NOMO-1 treated with DMSO at 0.1 percent for 48 hours (cell line): ENCODE measurements around the gene OCA2.
"Not testable (repeated sequence)": the region's sequence is repeated elsewhere in the genome, so short reads cannot be mapped to it uniquely, and the experiment has no call there.

Source experiments
- DNase-seq: peaks from one replicate; lab custom pipeline; 2025; ENCODE audit not compliant: unreplicated experiment; lab: John Stamatoyannopoulos, UW

OCA2 gene

DNA sequence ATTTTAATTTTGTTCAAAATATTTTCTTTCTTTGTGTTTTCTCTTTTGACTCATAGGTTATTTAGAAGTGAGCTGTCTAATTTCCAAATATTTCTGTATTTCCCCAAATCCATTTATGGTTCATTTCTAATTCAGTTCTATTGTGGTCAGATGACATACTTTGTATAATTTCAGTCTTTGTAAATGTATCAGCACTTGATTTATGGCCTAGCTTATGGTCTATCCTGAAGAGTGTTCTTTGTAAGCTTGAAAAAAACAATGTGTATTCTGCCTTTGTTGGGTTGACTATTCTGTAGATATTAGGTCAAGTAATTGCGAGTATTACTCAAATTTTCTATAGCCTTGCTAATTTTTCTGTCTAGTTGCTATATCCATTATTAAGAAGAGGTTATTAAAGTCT is 311.2 kb downstream of the OCA2 start:
- no peak for DNase-seq

DNA sequence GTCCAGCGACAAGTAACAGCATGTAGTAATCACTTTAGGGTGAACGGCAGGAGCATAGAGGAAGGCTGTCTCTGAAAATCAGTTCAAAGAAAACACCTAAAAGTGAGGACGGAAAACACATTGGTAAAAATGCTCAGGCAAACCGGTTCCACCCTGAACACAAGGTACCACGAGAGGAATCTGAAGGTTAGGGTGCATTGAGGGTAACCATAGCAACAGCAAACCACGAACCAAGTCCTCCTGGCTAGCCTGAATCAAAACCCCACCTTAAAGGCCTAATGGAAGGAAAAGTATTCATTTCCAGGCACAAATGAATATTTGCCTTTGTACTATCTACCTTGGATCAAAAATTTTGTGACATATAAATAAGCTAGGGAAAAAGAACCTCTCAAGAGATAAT is 315.0 kb downstream of the OCA2 start:
- DNase-seq: no peak

DNA sequence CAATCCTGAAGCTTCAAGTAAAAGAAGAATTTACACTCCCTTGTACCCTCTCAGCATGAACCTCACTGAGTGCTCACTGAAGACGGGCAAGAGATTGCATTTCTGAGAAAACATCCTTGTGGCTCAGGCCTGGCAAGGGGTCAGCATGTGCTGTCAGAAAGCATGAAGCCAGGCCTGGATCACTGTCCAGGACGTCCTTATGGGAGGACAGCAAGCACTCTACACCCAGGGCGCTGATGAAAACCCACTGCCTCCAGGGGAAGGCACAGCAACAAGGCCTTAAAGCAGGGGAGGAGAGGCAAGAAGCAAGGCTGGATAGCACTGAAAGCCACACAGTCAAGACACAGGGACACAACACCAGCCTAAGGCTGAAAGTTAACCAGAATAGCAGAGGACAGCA is 315.4 kb downstream of the OCA2 start:
- DNase-seq: no peak

DNA sequence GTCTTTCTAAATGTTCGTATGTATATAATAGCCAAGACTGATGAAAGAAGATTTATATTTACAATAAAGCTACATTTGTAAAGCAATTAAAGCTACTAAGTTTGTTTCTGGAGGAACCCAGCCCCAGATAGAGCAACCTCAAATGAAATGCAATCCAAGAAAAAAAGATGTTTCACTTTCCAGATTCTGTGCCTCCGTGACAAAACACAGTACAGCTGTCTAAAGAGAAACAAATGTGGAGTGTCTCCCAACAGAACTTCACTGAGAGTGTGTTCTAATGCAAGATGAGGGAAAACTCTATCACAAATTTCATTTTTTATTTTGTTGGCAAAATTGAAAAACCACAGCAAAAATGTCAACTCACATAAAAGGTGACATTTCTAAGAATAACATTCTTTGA is 317.0 kb downstream of the OCA2 start:
- DNase-seq: no peak

DNA sequence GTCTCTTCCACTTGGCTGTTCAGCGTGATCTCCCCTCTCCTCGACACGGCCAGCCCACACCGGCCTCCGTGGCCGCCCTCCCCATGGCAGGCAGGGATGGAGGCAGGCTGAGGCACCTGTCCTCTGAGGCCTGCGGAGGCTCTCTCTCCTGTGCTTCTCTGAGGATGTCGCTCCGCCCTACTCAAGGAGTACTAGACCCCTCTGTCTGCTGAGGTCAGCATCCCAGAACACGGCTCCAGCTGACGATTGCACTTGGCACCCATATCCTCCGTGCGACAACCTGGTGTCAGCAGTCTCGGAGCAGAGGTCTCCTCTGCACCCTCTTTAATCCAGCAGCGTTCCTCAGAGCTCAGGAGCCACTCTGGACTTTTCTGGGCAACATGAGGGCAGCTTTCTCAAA is 322.6 kb downstream of the OCA2 start:
- DNase-seq: no peak

DNA sequence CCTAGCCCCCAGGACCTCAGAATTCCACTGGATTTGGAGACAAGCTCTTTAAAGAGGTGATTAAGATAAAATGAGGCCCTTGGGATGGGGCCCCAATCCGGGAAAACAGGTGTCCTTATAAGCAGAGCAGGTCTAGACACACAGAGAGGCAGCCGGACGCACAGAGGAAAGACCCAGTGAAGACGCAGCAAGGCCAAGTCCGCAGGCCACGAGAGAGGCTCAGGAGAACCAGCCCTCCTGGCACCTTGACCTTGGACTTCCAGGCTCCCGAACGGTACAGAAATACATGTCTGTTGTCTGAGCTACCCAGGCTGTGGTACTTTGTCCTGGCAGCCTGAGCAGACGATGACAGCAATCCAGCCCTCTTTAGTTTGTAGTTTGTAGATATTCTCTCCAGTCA is 324.5 kb downstream of the OCA2 start:
- DNase-seq: no peak

DNA sequence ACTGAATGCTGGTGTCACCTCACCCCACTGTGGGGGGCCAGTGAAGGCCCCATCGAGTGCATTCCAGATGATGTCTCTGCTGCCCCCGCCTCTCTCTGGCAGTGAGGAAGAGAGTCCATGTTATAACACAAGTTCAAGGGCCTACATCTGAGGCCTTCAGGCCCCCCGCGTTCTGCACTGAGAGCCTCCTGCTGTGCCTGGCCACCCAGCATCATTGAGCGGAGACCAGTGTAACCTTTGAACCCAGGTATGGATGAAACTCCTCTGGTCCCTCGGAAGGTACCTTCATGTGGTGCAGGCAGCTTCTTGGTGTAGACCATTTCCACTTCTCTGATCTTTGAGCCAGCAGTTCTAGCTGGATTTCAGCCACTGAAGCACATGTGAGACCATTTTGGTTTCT is 324.9 kb downstream of the OCA2 start:
- DNase-seq: no peak

DNA sequence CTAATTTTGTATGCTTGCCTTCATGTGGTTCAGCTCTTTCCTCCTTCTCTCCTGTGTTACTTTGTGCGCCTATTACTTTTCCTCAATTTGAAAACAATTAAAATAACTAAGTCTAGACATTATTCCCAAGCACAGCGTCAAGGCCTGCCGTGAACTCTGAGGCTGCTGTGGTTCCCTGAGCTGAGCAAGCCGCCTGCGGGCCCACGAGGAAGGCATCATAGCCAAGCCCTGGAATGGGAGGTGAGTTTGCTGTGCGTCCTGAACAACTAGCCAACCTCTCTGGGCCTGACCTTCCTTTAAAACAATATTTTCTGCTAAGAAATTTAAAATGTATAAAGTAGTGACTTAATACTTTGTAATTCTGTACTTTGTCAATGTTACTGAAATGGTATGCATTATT is 327.2 kb downstream of the OCA2 start:
- DNase-seq: no peak

DNA sequence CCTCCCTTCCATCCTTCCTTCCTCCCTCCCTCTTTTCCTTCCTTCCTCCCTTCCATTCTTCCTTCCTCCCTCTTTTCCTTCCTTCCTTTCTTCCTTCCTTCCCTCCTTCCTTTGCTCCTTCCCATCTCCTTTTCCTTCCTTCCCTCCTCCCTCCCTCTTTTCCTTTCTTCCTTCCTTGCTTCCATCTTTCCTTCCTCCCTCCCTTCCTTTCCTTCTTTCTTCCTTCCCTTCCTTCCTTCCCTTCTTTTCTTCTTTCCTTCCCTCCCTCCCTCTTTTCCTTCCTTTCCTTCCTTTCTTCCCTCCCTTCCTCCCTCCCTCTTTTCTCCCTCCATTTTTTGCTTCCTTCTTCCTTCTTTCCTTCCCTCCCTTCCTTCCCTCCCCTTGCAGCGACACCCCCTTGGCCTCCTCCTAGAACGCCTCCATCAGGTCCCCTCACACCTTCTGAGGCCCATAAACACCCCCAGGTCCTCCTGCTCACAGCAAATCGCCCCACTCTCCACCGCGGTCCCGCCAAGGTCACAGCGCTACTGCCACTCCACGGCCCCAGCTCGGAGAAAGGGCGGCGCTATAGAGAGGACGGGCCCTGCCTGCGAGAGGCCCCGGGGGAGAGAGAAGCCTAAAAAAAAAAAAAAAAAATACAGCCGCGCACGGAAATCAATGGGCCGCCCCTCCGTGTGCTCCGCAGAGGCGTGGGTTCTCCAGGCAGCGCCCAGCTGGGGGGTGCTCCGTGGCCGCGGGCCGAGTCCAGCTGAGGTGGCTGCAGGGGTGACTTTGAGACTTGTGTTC is 328.2 kb downstream of the OCA2 start:
- no peak for DNase-seq

DNA sequence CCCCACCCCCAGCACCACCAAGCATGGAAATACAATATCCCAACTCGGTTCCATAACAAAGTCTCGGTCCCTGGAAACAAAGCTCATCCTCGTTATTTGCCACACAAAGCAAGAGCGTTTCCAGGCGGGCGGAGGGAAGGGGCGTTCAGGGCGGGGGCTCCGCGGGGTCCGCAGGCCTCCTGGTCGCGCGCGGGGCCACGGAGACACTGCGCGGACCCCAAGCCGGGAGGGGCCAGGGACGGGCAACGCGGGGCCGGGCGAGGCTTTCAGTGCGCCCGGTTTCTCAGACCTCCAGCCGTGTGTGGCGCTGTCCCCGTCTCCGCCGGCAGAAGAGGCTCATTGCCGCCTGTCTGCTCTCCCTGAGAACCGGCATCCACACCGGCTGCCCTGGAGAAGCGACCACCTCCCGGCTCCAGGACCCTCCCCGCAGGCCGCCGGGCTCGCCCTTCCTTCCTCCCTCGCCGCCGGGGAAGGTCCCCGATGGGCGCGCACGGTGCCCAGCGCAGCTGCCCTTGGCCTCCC is 329.0 kb downstream of the OCA2 start:
- DNase-seq: no peak

DNA sequence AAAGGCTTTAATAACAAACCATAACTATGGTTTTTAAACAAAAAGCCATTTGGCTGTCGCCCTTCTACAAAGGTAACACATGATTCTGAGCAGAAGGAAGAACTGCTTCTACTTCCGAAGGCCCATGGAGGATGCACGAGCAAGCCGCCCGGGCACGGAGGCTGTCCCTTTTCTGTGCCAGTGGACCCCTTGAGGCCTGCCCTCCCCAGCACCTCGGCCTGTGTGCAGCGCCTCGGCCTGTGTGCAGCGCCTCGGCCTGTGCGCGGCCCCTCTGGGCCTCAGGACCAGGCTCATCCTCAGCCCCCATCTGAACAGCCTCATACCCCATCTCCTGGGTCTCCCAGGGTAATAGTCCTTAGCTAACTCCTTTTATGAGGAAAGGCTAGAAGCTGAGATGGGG is 329.5 kb downstream of the OCA2 start:
- DNase-seq: no peak

DNA sequence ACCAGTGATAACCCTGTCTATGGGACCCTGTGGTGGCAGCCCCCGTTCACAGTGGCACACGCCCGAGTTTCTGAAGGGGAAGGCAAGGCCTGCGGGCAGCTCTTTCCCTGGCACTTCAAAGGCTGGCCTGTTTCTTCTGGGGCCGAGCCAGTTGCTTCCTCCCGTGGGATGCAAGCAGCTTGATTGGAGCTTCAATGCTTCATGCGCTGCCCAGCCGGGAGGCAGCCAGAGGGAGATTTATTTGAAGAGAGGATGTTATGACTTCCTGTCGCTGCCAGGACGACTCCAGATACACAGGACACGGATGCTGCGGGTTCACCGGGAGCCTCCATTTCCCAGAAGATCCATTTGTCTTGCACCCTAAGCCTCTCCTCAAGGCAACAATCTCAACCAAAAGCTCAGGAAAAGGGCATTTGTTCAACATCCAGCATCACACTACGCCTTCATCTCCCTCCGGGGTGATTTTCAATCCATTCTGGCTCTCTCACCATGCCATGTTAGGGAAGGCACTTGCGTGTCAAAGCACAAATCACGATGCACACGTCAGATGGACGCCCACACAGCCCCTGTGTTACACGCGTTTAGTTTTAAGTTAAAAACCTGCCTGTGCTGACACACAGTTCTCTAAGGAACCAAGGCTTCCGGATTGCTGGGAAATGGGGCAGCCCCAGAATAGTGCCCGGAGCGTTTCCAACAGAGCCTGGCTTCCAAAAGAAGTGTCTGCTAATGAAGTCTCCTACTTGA is 330.2 kb downstream of the OCA2 start:
- DNase-seq: no peak

DNA sequence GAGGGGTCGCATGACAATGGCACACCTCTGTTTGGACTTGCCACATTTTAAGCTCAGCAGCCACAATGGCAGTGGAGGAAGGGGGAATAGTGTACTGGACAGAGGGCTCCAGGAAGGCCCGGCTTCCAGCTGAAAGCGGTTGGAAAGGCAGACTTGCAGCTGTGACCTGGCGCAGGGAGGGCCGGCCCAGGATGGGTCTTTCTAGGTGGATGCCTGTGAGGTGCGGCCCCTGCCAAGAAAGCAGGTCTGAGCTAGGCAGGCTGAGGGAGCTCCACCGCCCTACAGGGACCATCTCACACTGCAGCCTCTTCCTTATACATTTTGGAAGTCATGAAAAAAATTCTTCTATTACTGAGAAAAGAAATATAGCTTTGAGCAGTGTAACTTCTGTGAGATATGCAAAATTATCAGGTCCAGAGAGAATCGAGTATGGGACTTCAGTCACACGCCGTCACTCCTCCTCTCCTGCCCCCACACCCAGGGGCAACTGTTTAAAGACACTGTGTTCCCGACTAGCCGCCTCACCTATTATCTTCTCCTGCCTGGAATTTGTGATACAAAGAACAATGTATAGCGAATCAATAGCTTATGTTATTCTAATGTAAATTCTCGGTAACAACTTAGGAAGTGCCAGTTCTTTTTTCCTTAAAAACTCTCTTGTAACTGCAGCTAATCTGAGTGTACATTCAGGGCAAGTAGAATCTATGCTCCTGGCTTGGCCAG is 331.0 kb downstream of the OCA2 start:
- no peak for DNase-seq

DNA sequence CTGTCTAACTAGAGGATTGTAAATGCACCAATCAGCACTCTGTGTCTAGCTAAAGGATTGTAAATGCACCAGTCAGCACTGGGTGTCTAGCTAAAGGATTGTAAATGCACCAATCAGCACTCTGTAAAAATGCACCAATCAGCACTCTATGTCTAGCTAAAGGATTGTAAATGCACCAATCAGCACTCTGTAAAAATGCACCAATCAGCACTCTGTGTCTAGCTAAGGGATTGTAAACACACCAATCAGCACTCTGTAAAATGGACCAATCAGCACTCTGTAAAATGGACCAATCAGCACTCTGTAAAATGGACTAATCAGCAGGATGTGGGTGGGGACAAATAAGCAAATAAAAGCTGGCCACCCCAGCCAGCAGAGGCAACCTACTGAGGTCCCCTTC is 331.7 kb downstream of the OCA2 start:
- DNase-seq: not testable (repeated sequence)

DNA sequence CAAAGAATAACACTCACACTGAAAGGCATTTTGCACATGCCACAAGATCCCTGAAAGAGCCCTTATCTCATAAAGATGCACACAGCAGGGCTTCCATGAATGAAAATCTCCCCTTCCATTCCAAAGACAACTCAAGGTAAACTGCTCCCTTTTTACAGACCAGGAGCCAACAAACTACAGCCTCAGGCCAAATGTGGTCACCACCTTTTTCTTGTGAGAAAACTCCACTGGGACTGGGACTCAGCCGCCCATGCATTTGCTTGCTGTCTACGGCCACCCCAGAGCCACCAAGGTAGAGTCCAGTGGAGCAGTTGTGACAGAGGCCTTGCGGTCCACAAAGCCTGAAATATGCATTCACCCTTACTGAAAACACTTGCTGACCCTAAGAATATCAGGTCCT is 334.8 kb downstream of the OCA2 start:
- no peak for DNase-seq

DNA sequence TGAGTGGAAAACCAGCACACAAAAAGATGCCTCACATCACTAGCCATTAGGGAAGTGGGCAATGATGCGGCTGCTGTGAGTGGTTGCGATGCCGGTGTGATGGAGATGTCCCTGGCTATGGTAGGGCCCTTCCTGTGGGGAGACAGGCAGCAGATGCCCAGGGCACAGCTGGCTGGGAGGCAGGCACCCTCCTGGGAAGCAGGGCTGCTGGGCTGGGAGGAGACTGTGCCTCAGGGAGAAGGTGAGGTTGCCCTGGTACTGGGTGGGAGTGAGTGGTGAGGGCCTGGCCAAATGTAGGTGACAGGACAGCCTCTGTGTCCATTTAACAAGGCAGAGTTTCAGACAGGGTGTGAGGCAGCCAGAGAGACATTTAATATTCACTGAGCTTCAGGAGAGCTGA is 335.6 kb downstream of the OCA2 start:
- no peak for DNase-seq

DNA sequence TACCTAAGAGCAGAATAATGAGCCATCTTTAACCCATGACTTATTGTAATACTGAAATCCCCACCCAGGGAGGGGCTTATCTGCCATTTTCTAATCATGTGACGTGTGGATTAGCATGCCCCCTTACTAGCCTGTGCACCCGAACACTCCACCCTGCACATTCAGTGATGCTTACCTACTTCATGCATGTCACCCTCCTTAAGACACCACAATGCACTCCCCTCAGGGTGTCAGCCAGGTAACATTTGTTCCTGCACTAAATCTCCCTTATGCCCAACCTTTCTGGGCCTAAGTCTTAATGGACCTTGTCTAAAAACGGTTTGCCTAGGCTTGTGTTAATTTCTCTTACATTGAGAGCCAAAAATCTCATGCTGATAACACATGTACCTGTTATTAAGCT is 336.6 kb downstream of the OCA2 start:
- no peak for DNase-seq

DNA sequence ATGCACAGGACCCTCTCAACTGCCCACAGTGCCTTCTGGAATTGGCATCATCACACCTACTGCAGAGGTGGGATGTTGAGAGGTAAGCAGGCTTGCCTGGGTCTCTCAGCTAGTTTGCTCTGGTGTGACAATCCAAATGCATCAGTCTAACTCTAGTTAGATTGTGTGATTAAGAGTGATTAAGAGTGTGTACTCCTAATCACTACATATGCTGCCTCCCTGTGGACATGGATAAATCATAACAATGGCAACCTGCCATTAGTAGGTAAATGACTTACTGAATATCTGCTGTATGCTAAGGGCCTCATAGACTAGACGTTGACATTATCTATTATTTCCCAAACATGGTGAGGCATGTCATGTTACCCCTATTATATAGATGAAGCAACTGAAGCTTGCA is 342.1 kb downstream of the OCA2 start:
- DNase-seq: no peak

DNA sequence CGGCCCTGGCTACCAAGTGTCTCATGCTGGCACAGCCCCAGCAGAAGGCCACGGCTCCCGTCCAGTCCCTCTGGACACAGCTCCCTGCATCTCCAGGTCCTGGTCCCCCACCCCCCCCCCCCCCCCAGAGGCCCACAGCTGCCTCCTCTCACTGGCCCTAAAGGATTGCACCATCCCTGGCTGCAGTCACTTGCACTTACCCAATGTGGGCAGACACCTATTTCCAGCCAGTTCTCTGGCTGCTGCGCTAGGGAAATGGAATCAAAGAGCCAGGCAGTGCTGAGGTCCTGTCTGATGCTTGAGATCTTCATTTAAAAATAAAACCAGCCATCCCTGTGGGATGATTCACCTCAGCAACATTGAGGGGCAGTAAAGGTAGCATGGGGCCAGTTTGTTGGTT is 346.4 kb downstream of the OCA2 start:
- no peak for DNase-seq

DNA sequence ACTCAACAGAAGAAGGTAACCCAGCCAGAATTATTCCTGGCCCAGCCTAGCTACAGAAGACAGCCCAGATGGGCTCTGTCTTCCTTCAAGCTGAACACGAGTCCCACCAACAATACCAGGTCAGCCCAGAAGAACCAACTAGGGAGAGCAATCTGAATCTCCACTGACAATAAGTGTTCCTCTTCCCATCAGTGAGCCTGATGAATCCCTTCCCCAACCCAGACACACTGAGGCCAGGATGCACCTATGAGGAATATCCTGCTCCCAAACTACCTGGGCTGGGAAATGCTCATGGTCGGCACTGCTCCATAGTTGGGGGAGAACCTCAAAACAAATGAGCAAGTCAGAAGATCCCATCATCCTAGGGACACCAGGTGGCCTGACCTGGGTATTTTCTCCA is 351.1 kb downstream of the OCA2 start:
- no peak for DNase-seq

DNA sequence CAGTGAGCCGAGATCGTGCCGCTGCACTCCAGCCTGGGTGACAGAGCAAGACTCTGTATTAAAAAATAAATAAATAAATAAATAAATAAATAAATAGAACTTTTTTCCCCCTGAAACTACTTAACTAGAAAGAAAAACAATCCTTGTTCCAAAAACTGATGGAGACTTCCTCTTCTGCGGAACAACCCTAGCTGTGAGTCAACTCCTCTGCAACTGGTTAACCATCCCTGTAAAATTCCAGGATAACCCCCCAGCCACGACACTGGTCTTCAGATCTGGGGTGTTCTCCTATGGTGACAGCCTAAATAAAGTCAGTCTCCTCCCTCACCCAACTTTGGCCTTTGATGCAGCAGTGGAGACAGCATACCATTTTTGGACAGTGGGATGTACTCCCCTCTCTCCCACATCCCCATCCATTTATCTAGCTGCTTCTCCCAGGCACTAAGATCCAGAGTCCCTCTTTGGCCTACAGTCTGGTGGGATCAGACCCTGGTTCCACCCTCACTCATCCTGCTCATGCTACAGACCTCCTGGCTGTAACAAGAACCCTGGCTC is 352.6 kb downstream of the OCA2 start:
- no peak for DNase-seq

DNA sequence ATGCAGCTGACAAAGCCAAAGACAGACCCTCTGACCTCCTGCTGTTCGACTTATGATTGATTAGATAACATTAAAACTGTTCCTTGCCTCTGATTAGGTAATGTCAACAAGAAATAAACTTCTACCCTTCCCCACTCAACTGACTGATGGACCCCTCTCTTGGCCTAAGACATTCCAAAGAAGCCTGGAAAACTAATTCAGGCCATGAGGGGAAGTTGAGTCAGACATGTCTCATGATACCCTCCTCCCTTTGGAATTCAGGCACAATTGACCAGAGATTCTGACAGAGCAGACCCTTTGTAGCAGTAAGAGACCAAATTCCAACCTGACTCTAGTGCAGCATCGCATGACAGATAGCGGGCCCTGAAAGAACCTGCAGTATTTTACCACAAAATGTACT is 354.5 kb downstream of the OCA2 start:
- DNase-seq: no peak
